Mesenchymal stem cell (in vitro differentiated cells and primary cell): Measurements from ENCODE around the gene PDE6B.

Experiments
- DNase-seq: peaks from one replicate; pipeline ENCODE4 v3.0.0-alpha.2; 2013
- H2AFZ ChIP-seq: one replicate; pipeline ENCODE4 v1.6.1; 2013; ENCODE audit warnings: low read depth, mild to moderate bottlenecking, control low read depth, inconsistent platforms, low read length, moderate library complexity
- H2AK5ac ChIP-seq: 2 replicates; pipeline ENCODE4 v1.6.1; 2013; ENCODE audit warnings: low read length, moderate library complexity, mild to moderate bottlenecking, inconsistent platforms; ENCODE audit not compliant: severe bottlenecking
- H2BK120ac ChIP-seq: one replicate; pipeline ENCODE4 v1.6.1; 2013; ENCODE audit warnings: low read depth, mild to moderate bottlenecking, inconsistent platforms, low read length, moderate library complexity
- H2BK12ac ChIP-seq, 2 experiments: one replicate each; pipeline ENCODE4 v1.6.1; 2013; ENCODE audit warnings: inconsistent platforms in 2 of 2, low read length in 2 of 2, mild to moderate bottlenecking in 2 of 2, moderate library complexity in 2 of 2, control low read depth in 1 of 2
- H2BK15ac ChIP-seq: one replicate; pipeline ENCODE4 v1.6.1; 2013; ENCODE audit warnings: mild to moderate bottlenecking, low read depth, inconsistent platforms; ENCODE audit not compliant: poor library complexity, severe bottlenecking
- H2BK5ac ChIP-seq: 2 replicates; pipeline ENCODE4 v1.6.1; 2013; ENCODE audit warnings: low read depth, mild to moderate bottlenecking, low read length, control low read depth, inconsistent platforms; ENCODE audit not compliant: poor library complexity, severe bottlenecking
- H3K14ac ChIP-seq, 2 experiments: one replicate each; pipeline ENCODE4 v1.6.1; 2013; ENCODE audit warnings: inconsistent platforms in 2 of 2, low read length in 2 of 2, control low read depth in 1 of 2, mild to moderate bottlenecking in 1 of 2, moderate library complexity in 1 of 2
- H3K18ac ChIP-seq, 2 experiments: one replicate each; pipeline ENCODE4 v1.6.1; 2013; ENCODE audit warnings: inconsistent platforms in 2 of 2, low read length in 2 of 2, control low read depth in 1 of 2, low read depth in 1 of 2, mild to moderate bottlenecking in 1 of 2
- H3K23ac ChIP-seq, 2 experiments: one replicate each; pipeline ENCODE4 v1.6.1; 2013; ENCODE audit warnings: inconsistent platforms in 2 of 2, low read length in 2 of 2, mild to moderate bottlenecking in 2 of 2, moderate library complexity in 2 of 2, control low read depth in 1 of 2
- H3K27ac ChIP-seq: 2 replicates; pipeline ENCODE4 v1.5.1; 2013; ENCODE audit warnings: mild to moderate bottlenecking, moderate library complexity, low read length, control low read depth, inconsistent platforms; ENCODE audit not compliant: poor library complexity, severe bottlenecking
- H3K27me3 ChIP-seq, 2 experiments: 2 replicates each; pipeline versions ENCODE4 v1.6.1 to v1.7.0; 2013; ENCODE audit warnings: low read length in 2 of 2, mild to moderate bottlenecking in 2 of 2, moderate library complexity in 2 of 2, control low read depth in 1 of 2, inconsistent platforms in 1 of 2; ENCODE audit not compliant: control insufficient read depth in 1 of 2, insufficient read depth in 1 of 2
- H3K36me3 ChIP-seq, 2 experiments: 2 replicates each; pipeline versions ENCODE4 v1.6.1 to v1.7.0; 2013; ENCODE audit warnings: low read length in 2 of 2, control low read depth in 1 of 2, inconsistent platforms in 1 of 2, low read depth in 1 of 2, mild to moderate bottlenecking in 1 of 2; ENCODE audit not compliant: insufficient read depth in 2 of 2, control insufficient read depth in 1 of 2
- H3K4ac ChIP-seq, 2 experiments: one replicate each; pipeline ENCODE4 v1.6.1; 2013; ENCODE audit warnings: inconsistent platforms in 2 of 2, low read length in 2 of 2, mild to moderate bottlenecking in 2 of 2, moderate library complexity in 2 of 2, control low read depth in 1 of 2, low read depth in 1 of 2
- H3K4me1 ChIP-seq: 2 replicates; pipeline ENCODE4 v1.6.1; 2013; ENCODE audit warnings: low read depth, low read length, control low read depth; ENCODE audit not compliant: control insufficient read depth, insufficient read depth
- H3K4me2 ChIP-seq: 2 replicates; pipeline ENCODE4 v1.6.1; 2013; ENCODE audit warnings: low read length, mild to moderate bottlenecking, inconsistent platforms; ENCODE audit not compliant: poor library complexity, severe bottlenecking
- H3K4me3 ChIP-seq, 2 experiments: 2 replicates each; pipeline versions ENCODE4 v1.5.1 to v1.7.0; 2013; ENCODE audit warnings: low read length in 2 of 2, mild to moderate bottlenecking in 2 of 2, control low read depth in 1 of 2, low read depth in 1 of 2; ENCODE audit not compliant: insufficient read depth in 1 of 2
- H3K79me1 ChIP-seq: replicated peaks from 2 replicates; pipeline ENCODE4 v1.6.1; 2013; ENCODE audit warnings: mild to moderate bottlenecking, control low read depth, low read length, inconsistent platforms; ENCODE audit not compliant: poor library complexity, severe bottlenecking
- H3K9ac ChIP-seq: 2 replicates; pipeline ENCODE4 v1.7.0; 2013; ENCODE audit warnings: mild to moderate bottlenecking, low read length, moderate library complexity
- H3K9me3 ChIP-seq: 2 replicates; pipeline ENCODE4 v1.7.0; 2013; ENCODE audit warnings: mild to moderate bottlenecking, low read length; ENCODE audit not compliant: control insufficient read depth
- H4K8ac ChIP-seq: one replicate; pipeline ENCODE4 v1.6.1; 2013; ENCODE audit warnings: inconsistent platforms, mild to moderate bottlenecking, low read length, moderate library complexity
- H4K91ac ChIP-seq: one replicate; pipeline ENCODE4 v1.6.1; 2013; ENCODE audit warnings: mild to moderate bottlenecking, low read length, inconsistent platforms
- WGBS: methylation state at CpG from one replicate; pipeline ENCODE4 v1.1.7; 2013; ENCODE audit warnings: mixed read lengths; 5-methylcytosine and 5-hydroxymethylcytosine counted together

PDE6B gene

DNA sequence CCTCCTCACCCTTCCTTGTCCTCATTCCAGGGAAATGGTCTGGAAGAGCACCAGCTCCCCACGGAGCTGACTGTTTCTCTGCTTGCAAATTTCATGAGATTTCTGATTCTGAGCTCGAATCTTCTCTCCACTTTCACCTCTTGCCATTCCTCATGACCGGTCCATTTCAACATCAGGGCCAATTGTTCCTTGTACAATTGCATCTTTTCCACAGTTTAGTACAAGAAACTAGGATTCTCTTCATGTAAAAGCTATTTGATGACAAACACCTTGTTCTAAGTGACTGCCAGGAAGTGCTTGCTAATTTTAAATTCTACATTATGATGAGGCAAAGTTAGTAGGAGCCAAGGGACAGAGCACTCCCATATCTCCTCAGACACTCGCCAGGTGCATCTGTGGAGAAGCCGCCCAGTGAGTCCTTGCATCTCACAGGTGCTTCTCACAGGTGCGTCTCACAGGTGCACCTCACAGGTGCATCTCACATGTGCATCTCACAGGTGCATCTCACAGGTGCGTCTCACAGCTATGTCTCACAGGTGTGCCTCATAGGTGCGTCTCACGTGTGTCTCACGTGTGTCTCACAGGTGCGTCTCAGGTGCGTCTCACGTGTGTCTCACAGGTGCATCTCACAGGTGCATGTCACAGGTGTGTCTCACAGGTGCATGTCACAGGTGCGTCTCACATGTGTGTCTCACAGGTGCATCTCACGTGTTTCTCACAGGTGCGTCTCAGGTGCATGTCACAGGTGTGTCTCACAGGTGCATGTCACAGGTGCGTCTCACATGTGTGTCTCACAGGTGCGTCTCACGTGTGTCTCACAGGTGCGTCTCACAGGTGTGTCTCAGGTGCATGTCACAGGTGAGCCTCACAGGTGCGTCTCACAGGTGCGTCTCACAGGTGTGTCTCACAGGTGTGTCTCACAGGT is 3.0 kb upstream of the PDE6B start:
- Histone ChIP-seq H3K14ac (no peak overlapping the region), H2AK5ac (no peak overlapping the region), H3K9me3 (no peaks in the 10 kb centered on the region), H2BK12ac (no peak overlapping the region), H3K4me1 (peaks cover 17% of the 10 kb centered on the region), H3K9ac (no peak overlapping the region), H3K4ac (no peak overlapping the region), H2BK15ac (no peak overlapping the region), H3K27ac (no peak overlapping the region), H3K36me3 (no peaks in the 10 kb centered on the region), H2BK120ac (no peak overlapping the region), H3K4me2 (no peak overlapping the region), H3K79me1 (no peaks in the 10 kb centered on the region), H2BK5ac (no peak overlapping the region), H3K4me3 (no peak overlapping the region), H2AFZ (no peak overlapping the region), H4K91ac (no peak overlapping the region), H3K27me3 (peaks cover 14 to 33% of the 10 kb centered on the region in 2 experiments), H3K23ac (no peak overlapping the region), H3K18ac (no peak overlapping the region), H4K8ac (no peak overlapping the region)
- 93% methylated on average over 22 of the region's 22 CpGs for WGBS
- DNase-seq, result peak; percentile 6

DNA sequence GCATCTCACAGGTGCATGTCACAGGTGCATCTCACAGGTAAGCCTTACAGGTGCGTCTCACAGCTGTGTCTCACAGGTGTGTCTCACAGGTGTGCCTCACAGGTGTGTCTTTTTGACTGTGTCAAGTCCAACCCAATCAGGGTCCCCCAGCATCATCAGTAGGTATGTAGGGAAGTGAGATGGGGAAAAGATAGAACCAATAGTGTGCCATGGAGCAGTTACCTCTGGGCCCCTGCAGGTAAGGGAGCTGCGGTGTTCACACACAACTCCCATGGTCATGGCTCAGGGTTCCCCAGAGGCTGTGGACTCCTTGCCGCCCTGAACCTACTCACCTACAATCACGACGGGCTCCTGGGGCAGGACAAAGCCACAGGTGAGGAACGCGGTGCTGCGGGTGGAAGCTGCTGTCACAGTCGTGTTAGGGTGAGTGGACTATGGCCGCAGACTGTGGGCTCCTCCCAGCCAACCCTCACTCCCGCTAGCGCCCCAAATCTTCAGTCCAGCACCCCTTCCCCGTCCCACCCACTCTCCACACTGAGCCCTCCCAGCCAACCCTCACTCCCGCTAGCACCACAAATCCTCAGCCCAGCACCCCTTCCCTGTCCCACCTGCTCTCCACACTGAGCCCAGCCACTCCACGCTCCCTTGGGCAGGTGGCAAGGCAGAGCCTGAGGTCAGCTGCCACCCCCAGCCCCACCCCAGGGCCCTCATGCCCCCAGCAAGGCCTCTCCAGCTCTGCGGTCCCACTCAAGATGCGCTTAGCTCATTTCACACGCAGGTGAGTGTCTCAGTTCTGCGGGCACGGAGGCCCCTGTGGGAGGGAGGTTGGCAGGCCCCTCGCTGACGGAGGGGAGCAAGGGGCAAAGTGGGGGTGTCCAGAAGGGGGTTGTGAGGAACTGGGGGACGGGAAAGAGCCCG is 2.1 kb upstream of the PDE6B start:
- 94% methylated on average over 24 of the region's 24 CpGs for WGBS
- Histone ChIP-seq H3K4me2 (no peak overlapping the region), H3K9ac (no peak overlapping the region), H3K18ac (no peak overlapping the region), H4K91ac (no peak overlapping the region), H3K4me3 (no peak overlapping the region), H3K27me3 (peaks cover 17 to 37% of the 10 kb centered on the region in 2 experiments), H2AFZ (no peak overlapping the region), H3K27ac (no peak overlapping the region), H4K8ac (no peak overlapping the region), H3K36me3 (no peaks in the 10 kb centered on the region), H2BK5ac (no peak overlapping the region), H3K79me1 (no peaks in the 10 kb centered on the region), H3K9me3 (no peaks in the 10 kb centered on the region), H2AK5ac (no peak overlapping the region), H2BK12ac (no peak overlapping the region), H3K23ac (no peak overlapping the region), H2BK15ac (no peak overlapping the region), H3K4ac (no peak overlapping the region), H3K14ac (no peak overlapping the region), H3K4me1 (peaks cover 17% of the 10 kb centered on the region), H2BK120ac (no peak overlapping the region)
- no peak for DNase-seq

DNA sequence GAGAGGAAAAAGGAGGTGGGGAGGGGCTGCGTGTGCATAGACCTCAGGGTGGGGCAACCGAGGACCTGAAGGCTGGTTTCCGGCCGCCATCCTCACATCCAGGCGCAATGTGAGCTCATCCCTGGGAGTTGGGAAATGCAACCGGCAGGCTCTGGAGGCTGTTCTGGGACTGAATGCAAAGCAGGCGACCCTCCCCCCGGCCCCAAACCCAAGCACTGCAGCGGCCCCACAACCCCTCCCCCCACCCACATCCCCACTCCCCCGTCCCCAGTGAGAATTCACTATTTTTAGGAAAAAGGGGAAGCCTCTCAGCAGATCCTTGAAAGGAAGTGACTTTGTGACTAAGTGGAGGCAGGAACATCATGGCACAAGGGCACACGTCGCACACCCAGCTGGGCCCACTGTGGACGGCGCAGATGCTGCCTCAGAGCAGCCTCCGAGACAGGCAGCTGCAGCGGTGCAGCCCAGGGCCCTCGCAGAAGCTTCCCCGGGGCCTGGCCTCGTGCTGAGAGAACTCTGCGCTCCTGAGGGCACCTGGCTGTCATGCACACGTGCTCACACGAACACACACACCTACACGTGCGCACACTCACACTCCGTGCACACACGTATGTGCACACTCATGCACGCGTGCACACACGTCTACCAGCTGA is 1.3 kb upstream of the PDE6B start:
- no peaks in the 10 kb centered on the region for H3K79me1 ChIP-seq
- H2BK5ac ChIP-seq, result no peak overlapping the region
- H2BK120ac ChIP-seq, result no peak overlapping the region
- H2BK12ac ChIP-seq, result no peak overlapping the region
- no peak overlapping the region for H3K27ac ChIP-seq
- H3K4me3 ChIP-seq, result no peak overlapping the region
- no peaks in the 10 kb centered on the region for H3K36me3 ChIP-seq
- no peak overlapping the region for H3K14ac ChIP-seq
- H3K27me3 ChIP-seq, result peaks cover 17 to 37% of the 10 kb centered on the region in 2 experiments
- H2AFZ ChIP-seq, result no peak overlapping the region
- no peak overlapping the region for H4K8ac ChIP-seq
- H3K9me3 ChIP-seq, result no peaks in the 10 kb centered on the region
- H3K23ac ChIP-seq, result no peak overlapping the region
- no peak overlapping the region for H2AK5ac ChIP-seq
- 90% methylated on average over 19 of the region's 29 CpGs for WGBS
- H3K18ac ChIP-seq, result no peak overlapping the region
- peaks cover 17% of the 10 kb centered on the region for H3K4me1 ChIP-seq
- no peak overlapping the region for H3K9ac ChIP-seq
- no peak overlapping the region for H3K4ac ChIP-seq
- H4K91ac ChIP-seq, result no peak overlapping the region
- DNase-seq, result no peak
- no peak overlapping the region for H2BK15ac ChIP-seq
- no peak overlapping the region for H3K4me2 ChIP-seq
